C4-2B (cell line): ENCODE data around the gene PTPRM.

Experiments
- ZFX ChIP-seq: fragments of 450-650 bp; IDR thresholded peaks from 2 replicates; pipeline ENCODE4 v1.6.1; 2017
- TF ChIP-seq, protein P1 (sequence below): fragments of 450-650 bp; conservative IDR thresholded peaks from 2 replicates; pipeline ENCODE4 v1.5.1; 2017; ENCODE audit warnings: mild to moderate bottlenecking

DNA sequence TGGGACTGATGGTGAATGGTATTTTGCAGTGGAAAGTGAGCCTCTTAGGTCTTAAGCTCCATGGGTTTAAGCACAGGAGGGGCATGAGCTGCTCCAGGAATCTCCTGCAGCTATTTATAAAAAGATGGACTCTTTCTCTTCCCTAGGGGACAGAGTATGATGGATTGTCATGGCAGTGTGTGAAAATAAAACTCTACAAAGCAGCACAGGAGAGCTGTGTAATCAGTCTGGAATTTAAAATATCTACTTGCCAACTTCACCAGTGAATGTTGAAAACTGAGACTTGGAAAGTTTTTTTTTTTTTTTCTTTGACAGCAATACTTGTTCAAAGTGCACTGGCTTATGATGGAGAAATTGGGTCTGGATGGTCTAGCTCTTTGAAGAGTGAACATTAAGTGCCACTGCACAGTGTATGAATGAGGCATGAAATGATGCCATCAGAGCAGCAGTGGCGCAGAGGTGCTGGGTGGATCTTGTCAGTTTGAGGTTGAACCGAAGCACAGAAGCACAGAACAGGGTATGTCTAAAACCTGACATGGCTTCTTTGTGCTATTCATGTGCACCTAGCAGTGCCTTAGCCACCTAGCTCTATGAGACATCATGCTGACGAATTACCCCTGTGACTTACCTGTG lies 245.4 kb downstream of the PTPRM start:
- TF ChIP-seq, protein P1, sequence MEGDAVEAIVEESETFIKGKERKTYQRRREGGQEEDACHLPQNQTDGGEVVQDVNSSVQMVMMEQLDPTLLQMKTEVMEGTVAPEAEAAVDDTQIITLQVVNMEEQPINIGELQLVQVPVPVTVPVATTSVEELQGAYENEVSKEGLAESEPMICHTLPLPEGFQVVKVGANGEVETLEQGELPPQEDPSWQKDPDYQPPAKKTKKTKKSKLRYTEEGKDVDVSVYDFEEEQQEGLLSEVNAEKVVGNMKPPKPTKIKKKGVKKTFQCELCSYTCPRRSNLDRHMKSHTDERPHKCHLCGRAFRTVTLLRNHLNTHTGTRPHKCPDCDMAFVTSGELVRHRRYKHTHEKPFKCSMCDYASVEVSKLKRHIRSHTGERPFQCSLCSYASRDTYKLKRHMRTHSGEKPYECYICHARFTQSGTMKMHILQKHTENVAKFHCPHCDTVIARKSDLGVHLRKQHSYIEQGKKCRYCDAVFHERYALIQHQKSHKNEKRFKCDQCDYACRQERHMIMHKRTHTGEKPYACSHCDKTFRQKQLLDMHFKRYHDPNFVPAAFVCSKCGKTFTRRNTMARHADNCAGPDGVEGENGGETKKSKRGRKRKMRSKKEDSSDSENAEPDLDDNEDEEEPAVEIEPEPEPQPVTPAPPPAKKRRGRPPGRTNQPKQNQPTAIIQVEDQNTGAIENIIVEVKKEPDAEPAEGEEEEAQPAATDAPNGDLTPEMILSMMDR = no peak
- no peak for TF ChIP-seq ZFX
